Stimulated activated CD8-positive, alpha-beta memory T cell treated with anti-CD3 and anti-CD28 coated beads, Interleukin-12 subunit alpha, Interleukin-12 subunit beta, amount 100 ng/mL, for 24 hours (primary cell): ENCODE measurements around the gene HOXD4.

Experiments
- DNase-seq: peaks from one replicate; pipeline ENCODE4 v3.0.0-alpha.2; 2020; ENCODE audit errors: extremely low read depth

HOXD4 gene

GRCh38 chr2:176139661-176140512 is 11.5 kb upstream of the HOXD4 start:
- DNase-seq: no peak

- DNase-seq: peak; percentile 40
These were observed 10.6 kb upstream of the HOXD4 start for GRCh38 chr2:176140513-176141317.

- DNase-seq: no peak
These were observed 9.1 kb upstream of the HOXD4 start for GRCh38 chr2:176142281-176142680.

- DNase-seq: no peak
These were observed 6.0 kb upstream of the HOXD4 start for GRCh38 chr2:176145085-176145969.

- no peak for DNase-seq
These were observed 5.2 kb upstream of the HOXD4 start for GRCh38 chr2:176146101-176146500.

GRCh38 chr2:176146645-176147044 is 4.7 kb upstream of the HOXD4 start:
- no peak for DNase-seq

GRCh38 chr2:176147210-176147799 is 4.0 kb upstream of the HOXD4 start:
- no peak for DNase-seq

- DNase-seq: no peak
These were observed 3.4 kb upstream of the HOXD4 start for GRCh38 chr2:176147800-176148496.

- DNase-seq: no peak
These were observed 2.5 kb upstream of the HOXD4 start for GRCh38 chr2:176148751-176149421.

GRCh38 chr2:176149481-176149938 is 1.8 kb upstream of the HOXD4 start:
- DNase-seq: no peak

GRCh38 chr2:176149939-176150583 is 1.3 kb upstream of the HOXD4 start:
- no peak for DNase-seq

GRCh38 chr2:176150584-176151441 is 537 bp upstream of the HOXD4 start:
- no peak for DNase-seq

GRCh38 chr2:176152350-176153181 is 1.2 kb downstream of the HOXD4 start:
- DNase-seq: no peak

- no peak for DNase-seq
These were observed 3.4 kb downstream of the HOXD4 start for GRCh38 chr2:176154576-176155252.

- DNase-seq: no peak
These were observed 4.2 kb downstream of the HOXD4 start for GRCh38 chr2:176155356-176156044.

- no peak for DNase-seq
These were observed 5.0 kb downstream of the HOXD4 start for GRCh38 chr2:176156301-176156806.
